Inferior parietal cortex (tissue), 1 donor: ENCODE results near the gene SLC7A6.
A peak's percentile ranks its signal among the peaks of the same experiment; 100 is the strongest.

Experiments
- DNase-seq: peaks from one replicate; pipeline ENCODE4 v3.0.0-alpha.2; 2016; ENCODE audit errors: extremely low spot score

Gene SLC7A6

GRCh38 chr16:68235108-68235886 is 29.0 kb upstream of the SLC7A6 start:
- DNase-seq, result no peak

DNA sequence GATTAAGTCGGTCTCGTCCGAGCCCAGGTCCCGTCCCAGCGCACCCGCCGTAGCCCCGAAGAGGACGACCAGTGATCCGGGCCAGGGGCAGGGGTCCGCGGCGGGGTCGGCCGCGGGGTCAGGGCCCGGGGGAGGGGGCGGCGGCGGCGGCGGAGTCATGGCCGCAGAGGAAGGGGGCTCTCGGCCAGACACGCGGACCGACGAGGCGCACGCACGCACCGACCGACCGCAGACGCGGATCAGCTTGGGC is 28.5 kb upstream of the SLC7A6 start, which contains the start of gene ESRP2:
ESRP2 (minus strand) TSS at position 241 of the 250 bp plus-strand sequence; CDS start at position 159, 82 bp downstream.
- DNase-seq, result no peak

- DNase-seq, result no peak
Measured at GRCh38 chr16:68236137-68236825, 28.0 kb upstream of the SLC7A6 start.

- DNase-seq, result no peak
Measured at GRCh38 chr16:68236826-68237242, 27.5 kb upstream of the SLC7A6 start.

DNA sequence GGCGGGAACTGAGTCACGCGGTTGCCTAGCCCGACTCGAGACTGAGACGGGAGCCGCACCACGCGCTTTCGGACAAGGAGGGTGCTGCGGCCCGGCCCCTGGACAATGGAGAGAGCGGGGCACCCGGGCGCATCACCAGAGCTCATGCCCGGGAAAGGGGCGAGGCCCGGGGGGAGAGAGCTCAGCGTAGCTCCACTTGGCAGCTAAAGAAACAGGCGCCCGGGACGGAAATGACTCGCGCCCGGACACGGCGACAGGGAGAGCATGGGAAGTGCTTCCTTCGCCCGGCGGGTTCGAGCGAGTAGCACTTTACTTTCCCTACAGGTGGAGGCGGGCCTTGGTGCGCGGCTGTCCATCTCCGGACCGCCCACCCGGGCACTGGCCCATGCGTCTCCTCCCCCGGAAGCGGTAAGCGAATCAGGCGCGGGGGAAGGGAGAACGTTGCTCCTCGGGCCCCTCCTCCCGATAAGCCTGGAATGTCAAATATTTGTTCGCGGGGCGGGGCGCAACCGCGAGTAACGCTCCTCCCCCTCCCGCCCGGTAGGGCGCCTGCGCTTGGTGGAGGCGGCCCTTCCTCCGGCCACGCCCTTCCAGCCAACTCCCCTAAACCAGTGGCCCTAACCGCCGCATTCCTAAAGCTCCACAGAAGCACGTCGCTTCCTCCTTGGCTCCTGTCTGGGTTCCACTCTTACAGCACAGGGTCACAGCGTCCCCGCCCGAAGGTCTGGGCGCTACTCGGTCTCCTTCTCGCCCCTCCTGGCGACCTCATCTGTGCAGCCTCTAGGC is 26.9 kb upstream of the SLC7A6 start:
- peak; percentile 89 for DNase-seq

DNA sequence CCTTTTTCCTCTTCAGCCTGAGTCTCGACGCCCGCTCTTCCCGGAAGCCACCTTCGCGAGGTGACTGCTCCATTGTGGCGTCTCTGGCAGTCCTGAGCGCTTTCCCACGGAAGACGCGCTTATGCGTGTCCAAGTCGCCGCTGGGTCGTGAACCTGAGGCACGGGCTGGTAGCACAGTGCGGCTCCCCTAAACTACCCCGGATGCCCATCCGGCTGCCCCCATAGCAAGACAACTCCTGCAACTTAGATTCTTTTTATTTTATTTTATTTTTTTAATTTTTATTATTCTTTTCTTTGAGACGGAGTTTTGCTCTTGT is 26.3 kb upstream of the SLC7A6 start:
- DNase-seq, result no peak

DNA sequence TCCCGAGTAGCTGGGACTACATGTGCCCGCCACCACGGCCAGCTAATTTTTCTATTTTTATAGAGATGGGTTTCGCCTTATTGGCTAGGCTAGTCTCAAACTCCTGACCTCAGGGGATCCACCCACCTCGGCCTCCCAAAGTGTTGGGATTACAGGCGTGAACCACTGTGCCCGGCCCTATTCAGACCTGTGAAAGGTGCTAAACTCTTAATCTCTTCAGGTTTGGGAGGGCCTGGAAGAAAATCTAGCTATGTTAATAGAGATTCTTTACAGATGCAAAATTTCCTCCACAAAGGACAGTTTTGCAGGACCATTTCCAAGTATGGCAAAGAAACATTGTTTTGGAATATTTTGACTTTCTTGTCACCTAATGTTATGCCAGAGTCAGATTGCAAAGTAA is 22.2 kb upstream of the SLC7A6 start:
- DNase-seq, result no peak

- DNase-seq, result no peak
Measured at GRCh38 chr16:68242926-68243858, 21.1 kb upstream of the SLC7A6 start.

DNA sequence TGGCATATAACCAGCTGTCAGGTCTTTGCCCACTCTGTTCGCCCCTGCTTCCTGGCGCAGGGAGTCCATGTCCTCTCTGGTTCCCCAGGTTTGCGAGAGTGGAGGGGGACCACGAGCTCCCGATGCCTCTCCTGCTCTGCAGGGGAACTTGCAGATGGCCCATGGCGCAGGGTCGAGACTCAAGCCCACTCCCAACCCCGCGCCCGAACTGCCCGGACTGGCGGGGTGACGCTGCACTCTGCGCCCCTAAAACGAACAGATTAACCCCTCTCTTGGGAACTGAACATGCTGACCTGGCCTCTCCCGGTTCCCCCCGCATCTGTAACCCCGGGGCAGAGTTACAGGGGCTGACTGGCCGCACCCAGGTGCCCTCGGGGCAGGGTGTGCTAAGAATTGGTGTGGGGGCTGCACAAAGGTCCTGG is 19.8 kb upstream of the SLC7A6 start:
- no peak for DNase-seq

GRCh38 chr16:68244903-68245853 is 19.1 kb upstream of the SLC7A6 start, which contains the start of gene PLA2G15:
Gene PLA2G15 (plus strand): TSS chr16:68245373. CDS start chr16:68245427, 54 bp downstream.
- DNase-seq, result peak; percentile 84

- no peak for DNase-seq
Measured at GRCh38 chr16:68246121-68246520, 18.2 kb upstream of the SLC7A6 start.

DNA sequence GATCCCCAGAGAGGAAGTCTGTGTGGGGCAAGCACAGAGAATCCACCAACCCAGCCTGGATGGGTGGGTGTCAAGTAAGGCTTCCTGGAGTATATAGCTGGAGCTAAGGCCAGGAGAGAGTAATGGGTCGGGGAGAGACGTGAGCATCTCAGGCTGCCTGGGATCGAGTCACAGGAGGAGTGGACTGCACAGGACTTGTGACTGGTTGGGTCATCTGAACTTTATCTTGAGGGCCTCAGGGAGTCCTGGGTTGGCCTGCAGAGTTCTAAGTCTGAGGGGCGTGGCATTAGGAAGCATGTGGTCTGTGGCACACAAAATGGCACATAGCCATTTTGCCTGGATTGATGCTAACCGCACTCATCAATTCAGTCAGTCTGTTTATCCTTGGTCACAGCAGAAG is 17.7 kb upstream of the SLC7A6 start:
- no peak for DNase-seq

DNA sequence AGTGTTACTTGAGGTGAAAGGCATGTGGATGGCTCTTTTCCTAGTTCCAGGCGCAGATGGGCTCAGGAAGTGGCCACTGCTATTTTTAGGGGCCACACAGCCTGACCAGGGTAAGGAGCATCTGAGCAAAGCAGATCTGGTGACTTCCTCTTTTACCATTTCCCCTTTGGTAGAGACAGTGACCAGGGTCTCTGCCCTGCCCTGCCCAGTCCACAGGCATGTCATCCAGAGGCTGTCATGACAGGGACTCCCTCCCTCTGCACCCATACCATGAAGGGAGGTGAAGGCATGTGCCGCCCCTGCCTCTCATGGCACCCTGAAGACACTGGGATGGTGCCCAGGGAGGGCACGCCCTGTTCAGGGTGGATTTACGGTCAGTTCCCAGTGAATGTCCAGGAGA is 16.9 kb upstream of the SLC7A6 start:
- DNase-seq, result no peak

DNA sequence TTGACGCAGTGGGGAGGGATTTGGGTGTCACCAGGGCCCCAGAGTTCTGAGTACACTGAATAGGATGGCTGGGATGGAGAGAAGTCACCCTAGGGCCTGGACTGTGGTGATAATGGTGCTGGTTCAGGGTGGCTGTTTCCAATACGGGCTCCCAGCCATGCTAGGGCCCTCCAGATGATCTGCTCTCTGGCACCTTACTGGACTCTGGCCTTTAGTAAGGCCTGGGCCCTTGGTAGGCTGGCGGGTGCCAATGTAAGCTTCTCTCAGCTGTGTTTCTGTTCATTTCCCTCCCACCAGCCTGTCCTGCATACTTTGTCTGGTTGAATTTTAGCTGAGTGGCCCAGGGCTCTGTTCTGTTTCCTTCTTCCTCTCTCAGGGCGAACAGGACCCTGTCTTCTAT is 16.4 kb upstream of the SLC7A6 start:
- DNase-seq, result no peak

GRCh38 chr16:68249371-68249770 is 15.0 kb upstream of the SLC7A6 start:
- DNase-seq, result no peak

GRCh38 chr16:68250951-68251350 is 13.4 kb upstream of the SLC7A6 start:
- DNase-seq, result no peak

- no peak for DNase-seq
Measured at GRCh38 chr16:68251832-68252231, 12.5 kb upstream of the SLC7A6 start.

- no peak for DNase-seq
Measured at GRCh38 chr16:68252383-68252782, 11.9 kb upstream of the SLC7A6 start.

DNA sequence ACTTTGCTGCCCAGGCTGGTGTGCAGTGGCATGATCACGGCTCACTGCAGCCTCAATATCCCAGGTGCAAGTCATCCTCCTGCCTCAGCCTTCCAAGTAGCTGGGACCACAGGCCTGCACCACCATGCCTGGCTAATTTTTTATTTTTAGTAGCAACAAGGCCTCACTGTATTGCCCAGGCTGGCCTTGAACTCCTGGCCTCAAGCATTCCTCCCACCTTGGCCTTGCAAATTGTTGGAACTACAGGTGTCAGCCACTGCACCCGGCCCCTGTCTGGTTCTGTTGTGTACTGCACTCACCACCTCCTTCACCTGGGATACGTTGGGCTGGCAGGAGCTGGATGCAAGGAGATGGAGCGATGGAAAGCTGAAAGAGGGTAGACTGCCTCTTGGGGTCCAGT is 10.6 kb upstream of the SLC7A6 start:
- no peak for DNase-seq

DNA sequence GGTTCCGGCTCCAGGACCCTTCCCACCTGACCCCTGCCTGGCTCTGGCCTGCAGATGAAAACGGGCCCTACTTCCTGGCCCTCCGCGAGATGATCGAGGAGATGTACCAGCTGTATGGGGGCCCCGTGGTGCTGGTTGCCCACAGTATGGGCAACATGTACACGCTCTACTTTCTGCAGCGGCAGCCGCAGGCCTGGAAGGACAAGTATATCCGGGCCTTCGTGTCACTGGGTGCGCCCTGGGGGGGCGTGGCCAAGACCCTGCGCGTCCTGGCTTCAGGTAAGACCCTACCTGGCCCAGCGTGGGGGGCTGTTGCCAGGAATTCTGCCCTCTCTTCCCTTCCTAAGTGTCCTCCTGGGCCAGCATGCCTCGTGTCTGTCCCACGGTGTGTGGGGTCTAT is 8.6 kb upstream of the SLC7A6 start:
- DNase-seq, result no peak
